Thymus (tissue), 11 donors: ENCODE measurements around the gene ASPRV1. TPM values are rescaled to one million over a fixed set of nuclear protein-coding genes. Genes with fewer than 3 reads are reported as not detected.
A peak's percentile ranks its signal among the peaks of the same experiment; 100 is the strongest.
"Not testable (repeated sequence)": the region's sequence is repeated elsewhere in the genome, so short reads cannot be mapped to it uniquely, and the experiment has no call there.

ENCODE experiments used
- DNase-seq, 9 donors: peaks; one replicate each; pipeline ENCODE4 v3.0.0-alpha.2; 2013; ENCODE audit warnings: low spot score in 9 of 9, low read depth in 6 of 9, missing footprints in 1 of 9
- H3K27ac ChIP-seq, 2 donors: one replicate each; pipeline ENCODE4 v1.5.1; 2013; ENCODE audit warnings: control low read depth in 1 of 2, low read depth in 1 of 2, low read length in 1 of 2, mild to moderate bottlenecking in 1 of 2, moderate library complexity in 1 of 2
- H3K27me3 ChIP-seq, 2 donors: one replicate each; pipeline ENCODE4 v1.5.1; 2013; ENCODE audit warnings: low read length in 1 of 2; ENCODE audit not compliant: control insufficient read depth in 2 of 2, insufficient read depth in 1 of 2
- H3K36me3 ChIP-seq, 2 donors: one replicate each; pipeline ENCODE4 v1.5.1; 2013; ENCODE audit warnings: low read length in 1 of 2, mild to moderate bottlenecking in 1 of 2, moderate library complexity in 1 of 2; ENCODE audit not compliant: control insufficient read depth in 2 of 2, insufficient read depth in 2 of 2
- H3K4me1 ChIP-seq, 2 donors: one replicate each; pipeline ENCODE4 v1.5.1; 2013; ENCODE audit warnings: low read length in 2 of 2; ENCODE audit not compliant: control insufficient read depth in 2 of 2, insufficient read depth in 2 of 2
- H3K4me3 ChIP-seq, 2 donors: one replicate each; pipeline ENCODE4 v1.5.1; 2013; ENCODE audit warnings: low read length in 2 of 2, control low read depth in 1 of 2, mild to moderate bottlenecking in 1 of 2
- H3K9me3 ChIP-seq, 2 donors: one replicate each; pipeline ENCODE4 v1.5.1; 2013; ENCODE audit warnings: low read length in 1 of 2, mild to moderate bottlenecking in 1 of 2; ENCODE audit not compliant: control insufficient read depth in 2 of 2, insufficient read depth in 1 of 2
- WGBS: extraction: QIAGEN DNeasy Blood & Tissue Kit; methylation state at CpG from one replicate; pipeline ENCODE4 v1.1.7; 2013; 5-methylcytosine and 5-hydroxymethylcytosine counted together
- polyA plus RNA-seq: library from polyadenylated mRNA; stranded (reverse); fragments of 200-250 nt; gene quantifications from one replicate; pipeline ENCODE4 v1.2.3, GENCODE V29; 2013
- total RNA-seq: library from RNA; stranded (reverse); fragments of 120-200 nt; gene quantifications from one replicate; pipeline ENCODE4 v1.2.4, GENCODE V29; 2013
- donor health status: healthy.

ASPRV1 gene
- total and polyA plus RNA-seq, 2 donors: 1.5 to 7.1 TPM

GRCh38 chr2:69959425-69959824 lies 2.0 kb downstream of the ASPRV1 start:
- no peaks in the 10 kb centered on the region for H3K27me3 ChIP-seq
- H3K4me1 ChIP-seq: peaks cover 21 to 60% of the 10 kb centered on the region in 2 donors
- peaks cover 0 to 14% of the 10 kb centered on the region in 2 donors for H3K9me3 ChIP-seq
- no peak overlapping the region for H3K27ac ChIP-seq
- 97% methylated on average over 5 of the region's 5 CpGs for WGBS
- no peak overlapping the region for H3K4me3 ChIP-seq
- no peak for DNase-seq
- no peaks in the 10 kb centered on the region for H3K36me3 ChIP-seq

GRCh38 chr2:69958480-69958879 lies 3.0 kb downstream of the ASPRV1 start:
- 91% methylated on average over 6 of the region's 6 CpGs for WGBS

GRCh38 chr2:69957965-69958364 lies 3.5 kb downstream of the ASPRV1 start:
- H3K4me1 ChIP-seq: peaks cover 18 to 50% of the 10 kb centered on the region in 2 donors
- H3K27me3 ChIP-seq: no peaks in the 10 kb centered on the region
- H3K9me3 ChIP-seq: peaks cover 0 to 13% of the 10 kb centered on the region in 2 donors
- no peaks in the 10 kb centered on the region for H3K36me3 ChIP-seq
- 4% methylated on average over 8 of the region's 8 CpGs for WGBS
- no peak overlapping the region for H3K4me3 ChIP-seq
- peak overlapping the region; percentile 43 to 86 for H3K27ac ChIP-seq
- peak; percentile 67 to 94 (median 85) for DNase-seq

More at GRCh38 chr2:69958480-69958879, 3.0 kb downstream of the ASPRV1 start:
- Histone ChIP-seq H3K4me3 (no peak overlapping the region), H3K27me3 (no peaks in the 10 kb centered on the region), H3K27ac (peak overlapping the region in 1 of 2 donors; percentile 86), H3K36me3 (no peaks in the 10 kb centered on the region), H3K9me3 (peaks cover 0 to 14% of the 10 kb centered on the region in 2 donors), H3K4me1 (peaks cover 21 to 53% of the 10 kb centered on the region in 2 donors)
- DNase-seq: no peak

- Histone ChIP-seq H3K4me1 (peaks cover 17 to 47% of the 10 kb centered on the region in 2 donors), H3K36me3 (no peaks in the 10 kb centered on the region), H3K4me3 (no peak overlapping the region), H3K9me3 (peaks cover 0 to 9% of the 10 kb centered on the region in 2 donors), H3K27me3 (no peaks in the 10 kb centered on the region), H3K27ac (no peak overlapping the region)
- DNase-seq: no peak
- 99% methylated on average over 6 of the region's 6 CpGs for WGBS
Observed at GRCh38 chr2:69956475-69956979, 4.9 kb downstream of the ASPRV1 start.

GRCh38 chr2:69955029-69955428 lies 6.4 kb downstream of the ASPRV1 start:
- no peak for DNase-seq
- peaks cover 0 to 9% of the 10 kb centered on the region in 2 donors for H3K9me3 ChIP-seq
- H3K27ac ChIP-seq: no peak overlapping the region
- WGBS: 95% methylated on average over 11 of the region's 11 CpGs
- H3K27me3 ChIP-seq: no peaks in the 10 kb centered on the region
- no peaks in the 10 kb centered on the region for H3K36me3 ChIP-seq
- H3K4me3 ChIP-seq: no peak overlapping the region
- peaks cover 16 to 47% of the 10 kb centered on the region in 2 donors for H3K4me1 ChIP-seq

GRCh38 chr2:69954084-69954483 lies 7.3 kb downstream of the ASPRV1 start:
- Histone ChIP-seq H3K27ac (no peak overlapping the region), H3K4me3 (no peak overlapping the region), H3K27me3 (no peaks in the 10 kb centered on the region), H3K4me1 (peaks cover 14 to 45% of the 10 kb centered on the region in 2 donors), H3K36me3 (no peaks in the 10 kb centered on the region), H3K9me3 (peaks cover 0 to 9% of the 10 kb centered on the region in 2 donors)
- WGBS: 99% methylated on average over 1 of the region's 1 CpG
- no peak for DNase-seq

- no peak for DNase-seq
- no peaks in the 10 kb centered on the region for H3K36me3 ChIP-seq
- H3K27ac ChIP-seq: no peak overlapping the region
- 97% methylated on average over 6 of the region's 6 CpGs for WGBS
- H3K4me1 ChIP-seq: peaks cover 6 to 45% of the 10 kb centered on the region in 2 donors
- H3K4me3 ChIP-seq: no peak overlapping the region
- H3K27me3 ChIP-seq: no peaks in the 10 kb centered on the region
- peaks cover 0 to under 1% of the 10 kb centered on the region in 2 donors for H3K9me3 ChIP-seq
Observed at GRCh38 chr2:69952336-69953115, 8.9 kb downstream of the ASPRV1 start.

GRCh38 chr2:69950671-69951070 lies 10.8 kb downstream of the ASPRV1 start:
- not testable (repeated sequence) for H3K9me3 ChIP-seq, H3K27me3 ChIP-seq, DNase-seq, H3K27ac ChIP-seq, H3K36me3 ChIP-seq, H3K4me3 ChIP-seq
- WGBS: 98% methylated on average over 3 of the region's 3 CpGs
- peaks cover 23 to 59% of the 10 kb centered on the region in 2 donors for H3K4me1 ChIP-seq

GRCh38 chr2:69950241-69950640 lies 11.2 kb downstream of the ASPRV1 start:
- Histone ChIP-seq H3K27ac (no peak overlapping the region), H3K9me3 (no peaks in the 10 kb centered on the region), H3K36me3 (no peaks in the 10 kb centered on the region), H3K4me3 (no peak overlapping the region), H3K4me1 (peaks cover 28 to 59% of the 10 kb centered on the region in 2 donors), H3K27me3 (no peaks in the 10 kb centered on the region)
- no peak for DNase-seq
- WGBS: 96% methylated on average over 5 of the region's 5 CpGs
